HEK293 (cell line): Measurements from ENCODE around the gene COL9A3.

Experiments
- MZF1 ChIP-seq: fragments of 450-650 bp; formaldehyde crosslinking; IDR thresholded peaks from 2 replicates; pipeline ENCODE4 v1.5.1; 2017; ENCODE audit warnings: missing biosample characterization, missing genetic modification characterization, borderline replicate concordance
- SALL2 ChIP-seq: fragments of 450-650 bp; formaldehyde crosslinking; IDR thresholded peaks from 2 replicates; pipeline ENCODE4 v1.5.0; 2017; ENCODE audit warnings: missing biosample characterization, mild to moderate bottlenecking, missing genetic modification characterization, borderline replicate concordance
- ZNF121 ChIP-seq: fragments of 450-650 bp; formaldehyde crosslinking; IDR thresholded peaks from 2 replicates; pipeline ENCODE4 v1.5.1; 2016; ENCODE audit warnings: missing biosample characterization, missing genetic modification characterization
- ZNF19 ChIP-seq: fragments of 450-650 bp; formaldehyde crosslinking; IDR thresholded peaks from 2 replicates; pipeline ENCODE4; 2016; ENCODE audit warnings: missing biosample characterization, missing genetic modification characterization, low read depth
- ZNF24 ChIP-seq: fragments of 450-650 bp; formaldehyde crosslinking; IDR thresholded peaks from 2 replicates; pipeline ENCODE4 v1.5.1; 2016; ENCODE audit warnings: missing biosample characterization, missing genetic modification characterization
- ZNF37A ChIP-seq: fragments of 450-650 bp; IDR thresholded peaks from 2 replicates; pipeline ENCODE4 v1.5.1; 2018; ENCODE audit warnings: missing biosample characterization, missing genetic modification characterization
- ZNF513 ChIP-seq: fragments of 450-650 bp; IDR thresholded peaks from 2 replicates; pipeline ENCODE4 v1.5.1; 2018; ENCODE audit warnings: missing biosample characterization, missing genetic modification characterization
- ZNF518A ChIP-seq: fragments of 450-650 bp; formaldehyde crosslinking; conservative IDR thresholded peaks from 2 replicates; pipeline ENCODE4 v1.5.1; 2016; ENCODE audit warnings: low read depth, missing biosample characterization, missing genetic modification characterization
- ZNF677 ChIP-seq: fragments of 450-650 bp; IDR thresholded peaks from 2 replicates; pipeline ENCODE4 v1.5.0; 2018; ENCODE audit warnings: missing biosample characterization, mild to moderate bottlenecking, missing genetic modification characterization, moderate library complexity
- TF ChIP-seq, protein P1 (sequence below): fragments of 450-650 bp; formaldehyde crosslinking; IDR thresholded peaks from 2 replicates; pipeline ENCODE4 v1.5.1; 2016; ENCODE audit warnings: missing biosample characterization, missing genetic modification characterization
- TF ChIP-seq, protein P2 (sequence below): IDR thresholded peaks from 2 replicates; pipeline ENCODE4 v1.6.1; 2011; ENCODE audit warnings: mild to moderate bottlenecking, low read depth, low read length, borderline replicate concordance
- TF ChIP-seq, protein P3 (sequence below): fragments of 450-650 bp; formaldehyde crosslinking; IDR thresholded peaks from 2 replicates; pipeline ENCODE4 v1.5.1; 2016; ENCODE audit warnings: missing biosample characterization, missing genetic modification characterization

Gene COL9A3

DNA sequence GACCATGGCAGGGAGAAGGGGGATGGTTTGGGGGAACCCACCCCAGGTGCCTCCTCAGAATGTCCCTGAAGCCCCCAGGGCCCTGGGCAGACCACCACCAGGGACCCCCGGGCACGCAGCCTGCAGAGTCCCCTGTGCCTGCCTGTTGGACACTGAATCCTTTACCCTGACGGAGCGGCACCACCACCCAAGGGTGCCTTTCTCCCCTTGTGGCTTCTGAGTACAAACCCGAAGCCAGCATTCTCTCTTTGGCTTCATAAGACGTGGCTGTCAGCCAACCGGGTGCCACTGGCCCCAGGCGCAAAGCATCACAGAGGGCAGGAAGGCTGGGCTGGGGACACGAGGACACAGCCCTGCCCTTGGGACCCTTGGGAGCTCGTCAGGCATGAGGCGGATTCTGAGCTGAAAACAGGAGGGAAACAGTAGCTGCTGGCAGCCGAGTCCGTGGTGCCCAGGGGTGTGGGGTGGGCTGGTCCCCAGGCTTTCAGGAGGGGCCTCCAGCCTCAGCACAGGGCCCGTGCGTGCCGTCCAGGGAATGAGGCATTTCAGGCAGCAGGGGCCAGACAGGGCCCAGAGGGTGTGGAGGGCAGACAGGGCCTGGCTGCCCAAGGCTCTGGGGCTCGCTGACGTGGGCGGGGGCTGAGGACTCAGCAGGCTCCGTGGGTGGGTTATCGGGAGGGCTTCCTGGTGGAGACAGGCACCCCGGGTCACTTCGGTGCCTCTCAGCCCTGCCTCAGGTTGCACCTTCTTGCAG is 3.5 kb downstream of the COL9A3 start (continued):
- TF ChIP-seq, protein P1, sequence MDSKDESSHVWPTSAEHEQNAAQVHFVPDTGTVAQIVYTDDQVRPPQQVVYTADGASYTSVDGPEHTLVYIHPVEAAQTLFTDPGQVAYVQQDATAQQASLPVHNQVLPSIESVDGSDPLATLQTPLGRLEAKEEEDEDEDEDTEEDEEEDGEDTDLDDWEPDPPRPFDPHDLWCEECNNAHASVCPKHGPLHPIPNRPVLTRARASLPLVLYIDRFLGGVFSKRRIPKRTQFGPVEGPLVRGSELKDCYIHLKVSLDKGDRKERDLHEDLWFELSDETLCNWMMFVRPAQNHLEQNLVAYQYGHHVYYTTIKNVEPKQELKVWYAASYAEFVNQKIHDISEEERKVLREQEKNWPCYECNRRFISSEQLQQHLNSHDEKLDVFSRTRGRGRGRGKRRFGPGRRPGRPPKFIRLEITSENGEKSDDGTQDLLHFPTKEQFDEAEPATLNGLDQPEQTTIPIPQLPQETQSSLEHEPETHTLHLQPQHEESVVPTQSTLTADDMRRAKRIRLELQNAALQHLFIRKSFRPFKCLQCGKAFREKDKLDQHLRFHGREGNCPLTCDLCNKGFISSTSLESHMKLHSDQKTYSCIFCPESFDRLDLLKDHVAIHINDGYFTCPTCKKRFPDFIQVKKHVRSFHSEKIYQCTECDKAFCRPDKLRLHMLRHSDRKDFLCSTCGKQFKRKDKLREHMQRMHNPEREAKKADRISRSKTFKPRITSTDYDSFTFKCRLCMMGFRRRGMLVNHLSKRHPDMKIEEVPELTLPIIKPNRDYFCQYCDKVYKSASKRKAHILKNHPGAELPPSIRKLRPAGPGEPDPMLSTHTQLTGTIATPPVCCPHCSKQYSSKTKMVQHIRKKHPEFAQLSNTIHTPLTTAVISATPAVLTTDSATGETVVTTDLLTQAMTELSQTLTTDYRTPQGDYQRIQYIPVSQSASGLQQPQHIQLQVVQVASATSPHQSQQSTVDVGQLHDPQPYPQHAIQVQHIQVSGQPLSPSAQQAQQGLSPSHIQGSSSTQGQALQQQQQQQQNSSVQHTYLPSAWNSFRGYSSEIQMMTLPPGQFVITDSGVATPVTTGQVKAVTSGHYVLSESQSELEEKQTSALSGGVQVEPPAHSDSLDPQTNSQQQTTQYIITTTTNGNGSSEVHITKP (tag by site-specific recombination), result no peak
- TF ChIP-seq ZNF121 (tag by site-specific recombination) (no peak), SALL2 (tag by site-specific recombination) (no peak), ZNF677 (no peak), ZNF24 (tag by site-specific recombination) (no peak), ZNF518A (tag by site-specific recombination) (no peak), MZF1 (tag by site-specific recombination) (no peak), ZNF37A (tag by site-specific recombination) (no peak), ZNF513 (tag by site-specific recombination) (no peak), ZNF19 (tag by site-specific recombination) (no peak)
- TF ChIP-seq, protein P2, sequence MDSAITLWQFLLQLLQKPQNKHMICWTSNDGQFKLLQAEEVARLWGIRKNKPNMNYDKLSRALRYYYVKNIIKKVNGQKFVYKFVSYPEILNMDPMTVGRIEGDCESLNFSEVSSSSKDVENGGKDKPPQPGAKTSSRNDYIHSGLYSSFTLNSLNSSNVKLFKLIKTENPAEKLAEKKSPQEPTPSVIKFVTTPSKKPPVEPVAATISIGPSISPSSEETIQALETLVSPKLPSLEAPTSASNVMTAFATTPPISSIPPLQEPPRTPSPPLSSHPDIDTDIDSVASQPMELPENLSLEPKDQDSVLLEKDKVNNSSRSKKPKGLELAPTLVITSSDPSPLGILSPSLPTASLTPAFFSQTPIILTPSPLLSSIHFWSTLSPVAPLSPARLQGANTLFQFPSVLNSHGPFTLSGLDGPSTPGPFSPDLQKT, result no peak
- TF ChIP-seq, protein P3, sequence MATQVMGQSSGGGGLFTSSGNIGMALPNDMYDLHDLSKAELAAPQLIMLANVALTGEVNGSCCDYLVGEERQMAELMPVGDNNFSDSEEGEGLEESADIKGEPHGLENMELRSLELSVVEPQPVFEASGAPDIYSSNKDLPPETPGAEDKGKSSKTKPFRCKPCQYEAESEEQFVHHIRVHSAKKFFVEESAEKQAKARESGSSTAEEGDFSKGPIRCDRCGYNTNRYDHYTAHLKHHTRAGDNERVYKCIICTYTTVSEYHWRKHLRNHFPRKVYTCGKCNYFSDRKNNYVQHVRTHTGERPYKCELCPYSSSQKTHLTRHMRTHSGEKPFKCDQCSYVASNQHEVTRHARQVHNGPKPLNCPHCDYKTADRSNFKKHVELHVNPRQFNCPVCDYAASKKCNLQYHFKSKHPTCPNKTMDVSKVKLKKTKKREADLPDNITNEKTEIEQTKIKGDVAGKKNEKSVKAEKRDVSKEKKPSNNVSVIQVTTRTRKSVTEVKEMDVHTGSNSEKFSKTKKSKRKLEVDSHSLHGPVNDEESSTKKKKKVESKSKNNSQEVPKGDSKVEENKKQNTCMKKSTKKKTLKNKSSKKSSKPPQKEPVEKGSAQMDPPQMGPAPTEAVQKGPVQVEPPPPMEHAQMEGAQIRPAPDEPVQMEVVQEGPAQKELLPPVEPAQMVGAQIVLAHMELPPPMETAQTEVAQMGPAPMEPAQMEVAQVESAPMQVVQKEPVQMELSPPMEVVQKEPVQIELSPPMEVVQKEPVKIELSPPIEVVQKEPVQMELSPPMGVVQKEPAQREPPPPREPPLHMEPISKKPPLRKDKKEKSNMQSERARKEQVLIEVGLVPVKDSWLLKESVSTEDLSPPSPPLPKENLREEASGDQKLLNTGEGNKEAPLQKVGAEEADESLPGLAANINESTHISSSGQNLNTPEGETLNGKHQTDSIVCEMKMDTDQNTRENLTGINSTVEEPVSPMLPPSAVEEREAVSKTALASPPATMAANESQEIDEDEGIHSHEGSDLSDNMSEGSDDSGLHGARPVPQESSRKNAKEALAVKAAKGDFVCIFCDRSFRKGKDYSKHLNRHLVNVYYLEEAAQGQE (tag by site-specific recombination), result no peak
